Loucy (cell line): Measurements from ENCODE around the gene PLCH1.

Experiments
- H2AFZ ChIP-seq: fragments of 200-600 bp; sonication (generic); 2 replicates; pipeline ENCODE4 v1.6.0; 2016; ENCODE audit warnings: antibody characterized with exemption, mild to moderate bottlenecking, low read length, moderate library complexity
- H3F3A ChIP-seq: fragments of 200-600 bp; 2 replicates; pipeline ENCODE4 v1.6.0; 2016; ENCODE audit warnings: antibody characterized with exemption, low read depth, mild to moderate bottlenecking
- H3K27me3 ChIP-seq: fragments of 200-600 bp; sonication (generic); 2 replicates; pipeline ENCODE4 v1.6.1; 2014; ENCODE audit warnings: low read length, mild to moderate bottlenecking; ENCODE audit not compliant: insufficient read depth, poor library complexity, severe bottlenecking
- H3K36me3 ChIP-seq: fragments of 200-600 bp; sonication (generic); 2 replicates; pipeline ENCODE4 v1.6.1; 2016; ENCODE audit warnings: low read length; ENCODE audit not compliant: insufficient read depth
- H3K4me1 ChIP-seq: fragments of 200-600 bp; sonication (generic); 2 replicates; pipeline ENCODE4 v1.5.1; 2014; ENCODE audit warnings: low read length, mild to moderate bottlenecking; ENCODE audit not compliant: insufficient read depth, poor library complexity, severe bottlenecking
- H3K4me2 ChIP-seq: fragments of 200-600 bp; sonication (generic); 2 replicates; pipeline ENCODE4 v1.6.0; 2014; ENCODE audit warnings: antibody characterized with exemption, low read length, low read depth, mild to moderate bottlenecking; ENCODE audit not compliant: poor library complexity, severe bottlenecking
- H3K4me3 ChIP-seq: fragments of 200-600 bp; sonication (generic); 2 replicates; pipeline ENCODE4 v1.5.1; 2014; ENCODE audit warnings: low read length, mild to moderate bottlenecking, mixed read lengths; ENCODE audit not compliant: poor library complexity, severe bottlenecking
- H3K79me2 ChIP-seq: fragments of 200-600 bp; sonication (generic); 2 replicates; pipeline ENCODE4 v1.6.1; 2014; ENCODE audit warnings: low read length; ENCODE audit not compliant: insufficient read depth
- H3K9ac ChIP-seq: fragments of 200-600 bp; sonication (generic); 2 replicates; pipeline ENCODE4 v1.6.0; 2014; ENCODE audit warnings: mild to moderate bottlenecking, low read depth, low read length, moderate library complexity; ENCODE audit not compliant: poor library complexity, severe bottlenecking
- H3K9me2 ChIP-seq: fragments of 200-600 bp; sonication (generic); replicated peaks from 2 replicates; pipeline ENCODE4 v1.6.1; 2016; ENCODE audit warnings: low read depth, low read length, mixed read lengths
- H3K9me3 ChIP-seq: fragments of 200-600 bp; sonication (generic); 2 replicates; pipeline ENCODE4 v1.6.1; 2014; ENCODE audit warnings: mild to moderate bottlenecking, antibody characterized with exemption, low read length, low read depth; ENCODE audit not compliant: insufficient read depth
- H4K20me1 ChIP-seq: fragments of 200-600 bp; sonication (generic); 2 replicates; pipeline ENCODE4 v1.6.0; 2014; ENCODE audit warnings: antibody characterized with exemption, low read length, mild to moderate bottlenecking; ENCODE audit not compliant: insufficient read depth, poor library complexity, severe bottlenecking
- EZH2phosphoT487 ChIP-seq: fragments of 200-600 bp; IDR thresholded peaks from 2 replicates; pipeline ENCODE4 v1.6.1; 2018; ENCODE audit warnings: antibody characterized with exemption, mild to moderate bottlenecking, moderate library complexity, borderline replicate concordance
- TF ChIP-seq, protein P1 (sequence below): fragments of 200-600 bp; sonication (generic); conservative IDR thresholded peaks from 2 replicates; pipeline ENCODE4 v1.5.1; 2014; ENCODE audit warnings: mild to moderate bottlenecking, antibody characterized with exemption, low read length

PLCH1 gene

GRCh38 chr3:155411500-155412223 is 333.2 kb downstream of the PLCH1 start:
- no peaks in the 10 kb centered on the region for H3K27me3 ChIP-seq
- no peak overlapping the region for H2AFZ ChIP-seq
- H3K9ac ChIP-seq: no peak overlapping the region
- H3K79me2 ChIP-seq: no peaks in the 10 kb centered on the region
- H3K4me2 ChIP-seq: no peak overlapping the region
- H3K4me3 ChIP-seq: no peak overlapping the region
- no peaks in the 10 kb centered on the region for H4K20me1 ChIP-seq
- H3K9me3 ChIP-seq: no peaks in the 10 kb centered on the region
- peaks cover 11% of the 10 kb centered on the region for H3K4me1 ChIP-seq
- no peaks in the 10 kb centered on the region for H3K9me2 ChIP-seq
- no peaks in the 10 kb centered on the region for H3K36me3 ChIP-seq
- no peaks in the 10 kb centered on the region for H3F3A ChIP-seq
- TF ChIP-seq EZH2phosphoT487: no peak
- TF ChIP-seq, protein P1, sequence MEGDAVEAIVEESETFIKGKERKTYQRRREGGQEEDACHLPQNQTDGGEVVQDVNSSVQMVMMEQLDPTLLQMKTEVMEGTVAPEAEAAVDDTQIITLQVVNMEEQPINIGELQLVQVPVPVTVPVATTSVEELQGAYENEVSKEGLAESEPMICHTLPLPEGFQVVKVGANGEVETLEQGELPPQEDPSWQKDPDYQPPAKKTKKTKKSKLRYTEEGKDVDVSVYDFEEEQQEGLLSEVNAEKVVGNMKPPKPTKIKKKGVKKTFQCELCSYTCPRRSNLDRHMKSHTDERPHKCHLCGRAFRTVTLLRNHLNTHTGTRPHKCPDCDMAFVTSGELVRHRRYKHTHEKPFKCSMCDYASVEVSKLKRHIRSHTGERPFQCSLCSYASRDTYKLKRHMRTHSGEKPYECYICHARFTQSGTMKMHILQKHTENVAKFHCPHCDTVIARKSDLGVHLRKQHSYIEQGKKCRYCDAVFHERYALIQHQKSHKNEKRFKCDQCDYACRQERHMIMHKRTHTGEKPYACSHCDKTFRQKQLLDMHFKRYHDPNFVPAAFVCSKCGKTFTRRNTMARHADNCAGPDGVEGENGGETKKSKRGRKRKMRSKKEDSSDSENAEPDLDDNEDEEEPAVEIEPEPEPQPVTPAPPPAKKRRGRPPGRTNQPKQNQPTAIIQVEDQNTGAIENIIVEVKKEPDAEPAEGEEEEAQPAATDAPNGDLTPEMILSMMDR: peak; percentile 48

GRCh38 chr3:155409336-155409735 is 335.5 kb downstream of the PLCH1 start:
- H3K9ac ChIP-seq: no peak overlapping the region
- H3K4me2 ChIP-seq: no peak overlapping the region
- H3K36me3 ChIP-seq: no peaks in the 10 kb centered on the region
- H3K4me3 ChIP-seq: no peak overlapping the region
- peaks cover 11% of the 10 kb centered on the region for H3K4me1 ChIP-seq
- no peaks in the 10 kb centered on the region for H3K9me3 ChIP-seq
- no peaks in the 10 kb centered on the region for H4K20me1 ChIP-seq
- no peak overlapping the region for H2AFZ ChIP-seq
- H3K9me2 ChIP-seq: no peaks in the 10 kb centered on the region
- TF ChIP-seq EZH2phosphoT487: no peak
- TF ChIP-seq, protein P1: no peak
- H3K27me3 ChIP-seq: no peaks in the 10 kb centered on the region
- no peaks in the 10 kb centered on the region for H3F3A ChIP-seq
- H3K79me2 ChIP-seq: no peaks in the 10 kb centered on the region

DNA sequence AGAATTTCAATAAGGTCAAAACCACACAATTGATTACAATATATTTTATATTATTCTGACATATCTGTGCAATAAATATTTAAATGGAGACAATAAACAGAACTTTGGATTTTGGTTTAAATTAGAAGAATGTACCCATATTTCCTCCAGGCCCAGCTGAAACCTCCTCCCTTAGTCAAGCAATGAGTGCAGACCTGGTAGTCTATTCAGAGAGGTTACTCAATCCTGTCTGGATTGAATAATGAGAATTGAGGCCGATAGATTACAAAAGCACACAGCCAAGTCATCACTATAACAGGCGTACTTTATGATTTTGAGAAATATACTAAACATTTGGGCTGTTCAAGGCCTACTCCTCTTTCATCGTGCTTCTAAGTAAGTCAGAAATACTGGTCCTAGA is 336.9 kb downstream of the PLCH1 start:
- Histone ChIP-seq H3K9me3 (no peaks in the 10 kb centered on the region), H3K9me2 (no peaks in the 10 kb centered on the region), H3F3A (no peaks in the 10 kb centered on the region), H3K79me2 (no peaks in the 10 kb centered on the region), H3K4me3 (no peak overlapping the region), H3K4me1 (peaks cover 11% of the 10 kb centered on the region), H3K27me3 (no peaks in the 10 kb centered on the region), H2AFZ (no peak overlapping the region), H3K4me2 (no peak overlapping the region), H3K36me3 (no peaks in the 10 kb centered on the region), H4K20me1 (no peaks in the 10 kb centered on the region), H3K9ac (no peak overlapping the region)
- TF ChIP-seq, protein P1: no peak
- TF ChIP-seq EZH2phosphoT487: no peak
